GM12892 (cell line): ENCODE data around the gene PACC1.

Source experiments
- POLR2A ChIP-seq: IDR thresholded peaks from 2 replicates; pipeline ENCODE4 v1.6.1; 2011; ENCODE audit warnings: low read depth, low read length, control low read depth
- TAF1 ChIP-seq: IDR thresholded peaks from 2 replicates; pipeline ENCODE4 v1.6.1; 2011; ENCODE audit warnings: low read depth, mild to moderate bottlenecking, control low read depth, low read length, borderline replicate concordance

GRCh38 chr1:212341090-212341489, 73.6 kb downstream of the PACC1 start:
- TF ChIP-seq POLR2A (no peak), TAF1 (no peak)
